Right lobe of liver (tissue), 4 donors: ENCODE measurements around the gene C1orf232.

Experiments used
- CTCF ChIP-seq, 4 donors: fragments of 200-600 bp in 3 of 4; fragments of 450-650 bp in 1 of 4; IDR thresholded peaks; one replicate each; pipeline versions ENCODE4 v1.5.1 to v1.8.0; 2016 to 2022; ENCODE audit warnings: antibody characterized with exemption in 4 of 4, mild to moderate bottlenecking in 2 of 4
- POLR2A ChIP-seq: fragments of 450-650 bp; IDR thresholded peaks from one replicate; pipeline ENCODE4 v1.6.1; 2017; ENCODE audit warnings: antibody characterized with exemption, mild to moderate bottlenecking
- donor health status: DM: no; HTN: no; CAD: no.
- donor health status: DM: no; HTN: no; CAD: no.
- donor health status: DM: no; HTN: yes; CAD: no.

DNA sequence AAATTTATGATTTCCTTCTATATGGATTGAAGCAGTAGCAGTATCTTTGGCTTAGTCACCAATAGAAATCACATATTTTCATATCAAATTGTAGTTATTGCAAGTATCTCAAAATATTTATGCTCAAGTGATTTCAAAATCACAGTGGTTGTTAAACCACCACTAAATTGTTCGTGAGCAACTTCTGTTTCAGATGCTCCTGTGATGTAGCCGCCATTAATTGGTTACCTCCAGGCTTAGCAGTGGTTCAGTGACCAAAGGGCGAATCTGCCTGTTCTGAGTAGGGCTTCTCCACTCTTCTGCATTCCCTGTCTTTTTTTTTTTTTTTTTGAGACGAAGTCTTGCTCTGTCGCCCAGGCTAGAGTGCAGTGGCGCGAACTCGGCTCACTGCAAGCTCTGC lies 6.6 kb upstream of the C1orf232 start:
- TF ChIP-seq CTCF (IDR thresholded peaks at IDR 0.05) (no peak), POLR2A (no peak)
